ENCODE measurements around the gene MAPK8IP1. TPM values are rescaled to one million over a fixed set of nuclear protein-coding genes. Genes with fewer than 3 reads are reported as not detected.

MAPK8IP1 gene
- total and polyA plus RNA-seq, 2 donors (not counting 3 experiments of a cell fraction or from before 2014, with no cell fraction given): 4.1 to 4.8 TPM

DNA sequence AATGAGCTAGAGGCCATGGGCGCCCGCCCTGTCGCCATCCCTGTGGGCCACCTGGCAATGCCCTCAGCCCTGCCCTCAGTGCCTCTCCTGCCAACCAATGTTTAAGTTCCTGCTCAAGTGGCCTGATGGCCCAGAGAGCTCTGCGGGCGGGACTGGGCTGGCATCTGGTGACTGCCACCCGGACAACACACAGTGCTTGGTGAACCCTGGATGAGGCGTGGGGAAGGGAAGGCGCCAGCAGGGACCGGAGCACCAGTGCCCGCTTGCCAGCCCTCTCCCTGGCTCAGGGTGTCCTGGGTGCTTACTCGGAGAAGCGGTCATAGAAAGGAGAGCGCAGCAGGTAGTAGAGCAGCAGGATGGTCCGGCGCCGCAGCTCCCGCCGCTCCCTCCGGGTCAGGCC lies 28.1 kb downstream of the MAPK8IP1 start:
- ChIA-PET CTCF (no interaction called here), POLR2A (no interaction called here)
- Histone ChIP-seq H4K20me1 (replicated peaks; ENCODE audit: control insufficient read depth, extremely low read depth, insufficient read depth, low read length) (no peaks in the 10 kb centered on the region), H3K27ac (ENCODE audit: insufficient read depth, low read depth, low read length) (no peak overlapping the region), H3K4me3 (replicated peaks in 1 of 3; ENCODE audit: insufficient read depth in 1 of 3, low read depth in 1 of 3, low read length in 3 of 3) (no peak overlapping the region), H2AFZ (ENCODE audit: low read depth, low read length) (no peak overlapping the region), H3K27me3 (ENCODE audit: control insufficient read depth in 2 of 2, insufficient read depth in 2 of 2, low read length in 2 of 2) (no peaks in the 10 kb centered on the region), H3K79me2 (ENCODE audit: control insufficient read depth, insufficient read depth, low read length) (peaks cover 10% of the 10 kb centered on the region), H3K9me1 (replicated peaks; ENCODE audit: control insufficient read depth, extremely low read depth, insufficient read depth, low read length) (no peaks in the 10 kb centered on the region), H3K4me2 (ENCODE audit: insufficient read depth, low read length) (no peak overlapping the region), H3K9ac (replicated peaks; ENCODE audit: extremely low read depth, insufficient read depth, low read length) (no peak overlapping the region), H3K9me3 (replicated peaks; ENCODE audit: control insufficient read depth, insufficient read depth, low read length) (no peaks in the 10 kb centered on the region), H3K4me1 (ENCODE audit: control insufficient read depth, extremely low read depth, insufficient read depth, low read length) (peaks cover 10% of the 10 kb centered on the region), H3K36me3 (ENCODE audit: control insufficient read depth in 2 of 2, extremely low read depth in 1 of 2, insufficient read depth in 2 of 2, low read length in 2 of 2) (peaks cover 0 to 48% of the 10 kb centered on the region in 2 experiments)
- FAIRE-seq: no peak
- no TSS peak for BruUV-seq (replicated peaks)
- DNase-seq (ENCODE audit: low read depth, low spot score): no peak
- TF ChIP-seq EZH2 (IDR thresholded peaks at IDR 0.05; ENCODE audit: borderline replicate concordance, low read depth, low read length, severe bottlenecking) (no peak), JUN (IDR thresholded peaks at IDR 0.05; ENCODE audit: borderline replicate concordance, insufficient read depth, insufficient read length, low read depth) (no peak), POLR2A (IDR thresholded peaks at IDR 0.05; ENCODE audit: low read depth, low read length) (no peak), POLR2AphosphoS5 (IDR thresholded peaks at IDR 0.05; ENCODE audit: insufficient read depth, low read depth, low read length) (no peak), MAX (IDR thresholded peaks at IDR 0.05; ENCODE audit: insufficient read depth, insufficient read length) (no peak), FOS (IDR thresholded peaks at IDR 0.05; ENCODE audit: borderline replicate concordance, insufficient read depth, low read length) (no peak), MYC (IDR thresholded peaks at IDR 0.05; ENCODE audit: low read depth, low read length) (no peak), GATA2 (IDR thresholded peaks at IDR 0.05; ENCODE audit: insufficient read depth, insufficient read length, low read depth, low read length) (no peak)
- TF ChIP-seq, protein P1, sequence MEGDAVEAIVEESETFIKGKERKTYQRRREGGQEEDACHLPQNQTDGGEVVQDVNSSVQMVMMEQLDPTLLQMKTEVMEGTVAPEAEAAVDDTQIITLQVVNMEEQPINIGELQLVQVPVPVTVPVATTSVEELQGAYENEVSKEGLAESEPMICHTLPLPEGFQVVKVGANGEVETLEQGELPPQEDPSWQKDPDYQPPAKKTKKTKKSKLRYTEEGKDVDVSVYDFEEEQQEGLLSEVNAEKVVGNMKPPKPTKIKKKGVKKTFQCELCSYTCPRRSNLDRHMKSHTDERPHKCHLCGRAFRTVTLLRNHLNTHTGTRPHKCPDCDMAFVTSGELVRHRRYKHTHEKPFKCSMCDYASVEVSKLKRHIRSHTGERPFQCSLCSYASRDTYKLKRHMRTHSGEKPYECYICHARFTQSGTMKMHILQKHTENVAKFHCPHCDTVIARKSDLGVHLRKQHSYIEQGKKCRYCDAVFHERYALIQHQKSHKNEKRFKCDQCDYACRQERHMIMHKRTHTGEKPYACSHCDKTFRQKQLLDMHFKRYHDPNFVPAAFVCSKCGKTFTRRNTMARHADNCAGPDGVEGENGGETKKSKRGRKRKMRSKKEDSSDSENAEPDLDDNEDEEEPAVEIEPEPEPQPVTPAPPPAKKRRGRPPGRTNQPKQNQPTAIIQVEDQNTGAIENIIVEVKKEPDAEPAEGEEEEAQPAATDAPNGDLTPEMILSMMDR (IDR thresholded peaks at IDR 0.05; ENCODE audit: extremely low read depth in 1 of 2, insufficient read depth in 1 of 2, low read depth in 1 of 2, low read length in 2 of 2): no peak
- intact Hi-C loops (cut with micrococcal nuclease) (no loop called here), dilution Hi-C loops (cut with MboI; ENCODE audit: extremely low pct_ligation_motif_present, low sequenced_read_pairs) (no loop called here)
